HG02759 (cell line): ENCODE measurements around the gene SLC22A23.

Source experiments
- ATAC-seq: cut with Tn5 transposase; IDR thresholded peaks from one replicate; pipeline ENCODE4 v1.9.1; 2021; ENCODE audit warnings: mild to moderate bottlenecking, moderate library complexity; ENCODE audit not compliant: unreplicated experiment

Gene SLC22A23

DNA sequence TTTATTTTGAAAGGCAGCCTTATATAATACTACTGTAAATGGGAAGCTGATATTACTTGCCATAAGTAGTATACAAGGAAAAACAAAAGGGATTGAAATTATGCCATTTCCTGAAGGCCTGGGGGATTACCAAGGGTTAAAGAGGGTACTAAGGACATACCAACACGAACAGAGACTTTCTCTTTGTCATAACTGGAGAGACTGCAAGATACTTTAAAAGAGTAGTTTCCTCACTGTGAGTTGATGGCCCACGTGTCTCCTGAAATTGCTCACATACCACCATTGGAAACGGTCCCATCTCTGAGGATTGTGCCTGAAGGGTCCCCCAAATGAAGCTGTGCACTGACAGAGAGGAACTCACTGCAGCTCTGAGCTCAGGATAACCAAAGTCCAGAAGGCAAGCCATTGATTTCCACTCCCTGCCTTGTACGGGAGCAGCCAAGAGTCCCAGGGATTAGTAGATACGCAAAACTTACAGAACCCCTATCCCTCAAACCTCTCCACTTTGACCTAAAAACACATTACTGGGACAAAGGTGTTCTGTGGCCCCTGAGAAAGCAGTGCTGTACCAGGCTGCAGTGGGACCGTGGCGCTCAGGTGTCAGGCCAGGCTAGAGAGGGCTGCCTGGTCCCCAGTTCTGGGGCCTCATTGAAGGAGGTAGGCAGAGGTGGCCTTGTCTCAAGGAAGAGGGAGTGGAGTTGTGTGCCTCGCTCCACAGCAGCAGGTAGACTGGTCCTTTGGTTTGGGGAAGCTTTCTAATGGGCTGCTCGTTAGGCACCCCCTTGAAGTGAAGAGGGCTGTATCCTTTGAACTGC is 182.9 kb downstream of the SLC22A23 start:
- no peak for ATAC-seq

- ATAC-seq, result no peak
Measured at GRCh38 chr6:3272911-3273547, 183.8 kb downstream of the SLC22A23 start.

DNA sequence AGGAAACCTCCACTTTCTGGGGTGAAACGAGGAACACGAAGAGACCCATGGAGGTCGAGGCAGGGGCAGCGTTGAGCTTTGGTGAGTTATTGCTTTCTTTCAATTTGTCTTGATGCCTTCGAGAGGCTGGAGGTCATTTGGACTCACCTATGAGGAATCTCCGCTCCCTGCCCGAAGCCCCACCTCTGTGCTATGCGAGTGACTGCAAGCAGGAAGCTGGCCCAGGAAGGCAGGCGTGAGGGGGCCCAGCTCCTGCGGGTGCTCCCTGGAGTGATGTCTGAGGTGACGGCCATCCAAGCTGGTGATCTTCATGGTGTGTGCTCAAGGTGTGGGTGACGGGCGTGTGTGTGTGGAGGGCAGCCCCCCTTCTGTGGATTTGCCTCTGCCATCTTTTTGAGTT is 185.1 kb downstream of the SLC22A23 start:
- no peak for ATAC-seq

- no peak for ATAC-seq
Measured at GRCh38 chr6:3270258-3270657, 186.6 kb downstream of the SLC22A23 start.

DNA sequence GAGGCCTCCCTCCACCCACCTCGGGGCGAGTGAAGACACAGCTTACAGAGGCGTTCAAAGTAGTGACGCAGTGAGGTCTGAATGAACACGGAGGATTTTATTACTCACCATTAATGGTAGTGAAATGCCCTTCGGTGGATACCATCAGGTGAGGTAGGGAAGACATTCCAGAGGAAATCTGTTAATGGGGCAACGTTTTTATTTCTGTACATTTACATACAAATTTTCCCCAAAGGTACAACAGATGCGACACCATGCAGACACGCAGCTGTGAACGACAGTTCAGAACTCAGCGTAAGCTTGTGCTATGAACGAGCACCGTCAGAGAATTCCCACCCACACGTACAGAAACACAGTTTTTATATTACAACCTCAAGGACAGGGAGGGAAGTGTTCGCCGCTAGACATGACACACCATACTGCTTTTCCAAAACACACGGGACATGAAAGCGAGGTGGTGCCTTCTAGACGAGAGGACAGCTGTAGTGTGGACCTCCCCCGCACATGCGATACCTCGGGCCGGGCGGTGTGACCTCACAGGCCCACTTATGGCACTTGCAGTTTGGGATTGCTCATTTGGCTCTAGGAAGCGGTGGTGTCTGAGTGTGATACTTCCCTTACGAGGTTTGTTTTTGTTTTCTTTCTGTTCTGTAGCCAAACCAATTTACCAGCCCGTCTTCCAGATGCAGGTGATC is 187.4 kb downstream of the SLC22A23 start:
- ATAC-seq, result no peak

GRCh38 chr6:3268680-3269079 is 188.2 kb downstream of the SLC22A23 start:
- ATAC-seq, result no peak

DNA sequence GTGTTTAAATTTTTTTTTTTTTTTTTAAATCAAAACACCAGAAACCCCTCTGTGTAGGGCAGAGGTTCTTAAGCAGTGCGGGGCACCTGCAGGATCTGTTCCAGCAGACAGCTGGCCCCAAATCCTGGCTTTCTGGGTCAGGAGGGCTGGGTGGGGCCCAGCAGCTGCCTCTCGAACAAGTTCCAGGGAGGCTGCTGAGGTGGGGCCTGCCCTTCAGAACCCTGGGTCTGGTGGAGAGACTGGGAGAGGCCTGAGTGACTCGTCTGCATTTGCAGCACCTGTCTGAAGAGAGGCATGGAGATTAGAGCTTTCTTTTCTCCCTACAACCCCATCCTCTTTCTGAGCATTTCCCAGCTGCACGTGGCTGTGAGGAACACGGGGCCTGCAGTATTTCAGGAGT is 189.7 kb downstream of the SLC22A23 start:
- no peak for ATAC-seq

DNA sequence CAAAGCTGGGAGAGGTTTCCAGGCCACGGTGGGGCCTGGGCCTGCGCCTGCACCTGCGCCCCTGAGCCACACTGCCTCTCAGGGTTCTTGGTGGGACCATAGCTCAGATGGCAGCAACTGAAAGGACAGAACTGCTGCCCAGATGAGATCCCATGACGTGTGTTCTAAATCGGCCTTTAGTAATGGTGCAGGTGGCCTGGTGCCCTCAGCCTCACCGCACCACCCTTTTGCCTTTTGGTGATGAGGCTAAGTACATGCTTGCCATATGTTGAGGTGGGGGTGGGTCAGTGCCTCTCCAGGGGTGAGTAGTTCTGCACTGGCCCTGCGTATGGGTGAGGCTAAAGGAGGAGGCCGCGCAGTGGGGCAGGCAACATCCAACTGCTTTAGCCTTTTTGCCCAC is 190.7 kb downstream of the SLC22A23 start:
- ATAC-seq, result no peak

DNA sequence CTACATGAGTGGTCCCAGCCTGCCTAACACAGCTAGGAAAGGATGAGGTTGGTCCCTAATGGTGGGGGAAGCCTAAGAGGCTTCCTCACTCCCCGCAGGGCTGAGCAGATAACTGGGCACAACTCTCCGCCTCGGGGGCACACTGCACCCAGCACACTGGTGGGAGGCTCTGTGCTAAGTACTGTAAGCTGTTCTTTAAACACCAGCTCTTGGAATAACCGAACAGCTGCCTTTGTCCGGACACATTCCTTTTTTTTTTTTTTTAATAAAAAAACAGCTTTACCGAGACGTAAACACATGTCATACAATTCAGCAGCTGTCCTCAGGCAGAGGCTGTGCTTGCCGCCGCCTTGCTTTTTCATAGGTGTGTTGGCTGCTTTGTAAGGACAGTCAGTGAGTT is 191.2 kb downstream of the SLC22A23 start:
- ATAC-seq, result no peak

DNA sequence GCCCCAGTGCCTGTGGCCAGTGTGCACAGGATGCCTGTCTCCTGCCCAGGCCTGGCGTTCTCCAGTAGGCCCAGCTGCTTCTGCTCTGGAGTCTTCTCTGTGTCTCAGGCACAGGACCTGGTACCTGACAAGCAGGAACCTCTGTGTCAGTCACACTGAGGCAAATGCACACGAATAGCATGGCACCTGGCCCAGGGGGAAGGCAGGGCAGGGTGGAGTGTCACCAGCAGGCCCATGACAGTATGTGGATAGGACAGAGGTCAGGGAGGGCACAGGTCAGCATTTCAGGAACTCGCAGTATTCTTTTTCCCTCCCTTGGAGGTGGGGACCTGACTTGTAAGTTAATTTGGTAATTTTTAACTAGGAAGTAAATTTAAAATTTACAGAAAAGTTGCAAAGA is 192.5 kb downstream of the SLC22A23 start:
- no peak for ATAC-seq

GRCh38 chr6:3263096-3263495 is 193.8 kb downstream of the SLC22A23 start:
- no peak for ATAC-seq

DNA sequence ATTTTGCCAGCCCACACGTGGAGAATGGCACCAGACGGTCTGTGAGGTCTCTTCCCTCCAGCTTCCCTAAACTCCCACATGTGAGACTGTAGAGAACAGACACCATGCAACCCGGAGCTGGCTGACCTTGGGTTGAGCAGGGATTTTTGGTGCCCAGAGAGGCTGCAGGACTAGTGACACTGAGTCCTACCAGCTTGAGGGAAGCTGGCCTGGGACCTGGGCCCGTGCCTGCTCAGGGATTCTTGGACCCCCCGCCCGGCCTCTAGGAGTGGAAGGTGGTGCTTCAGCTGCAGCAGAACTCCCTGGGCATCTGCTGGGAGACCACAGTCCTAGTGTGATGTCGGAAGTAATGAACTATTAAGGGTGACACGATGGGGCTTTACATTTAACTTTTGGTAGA is 194.9 kb downstream of the SLC22A23 start:
- ATAC-seq, result no peak

- ATAC-seq, result no peak
Measured at GRCh38 chr6:3261518-3261820, 195.4 kb downstream of the SLC22A23 start.

GRCh38 chr6:3260772-3261517 is 195.9 kb downstream of the SLC22A23 start:
- no peak for ATAC-seq

DNA sequence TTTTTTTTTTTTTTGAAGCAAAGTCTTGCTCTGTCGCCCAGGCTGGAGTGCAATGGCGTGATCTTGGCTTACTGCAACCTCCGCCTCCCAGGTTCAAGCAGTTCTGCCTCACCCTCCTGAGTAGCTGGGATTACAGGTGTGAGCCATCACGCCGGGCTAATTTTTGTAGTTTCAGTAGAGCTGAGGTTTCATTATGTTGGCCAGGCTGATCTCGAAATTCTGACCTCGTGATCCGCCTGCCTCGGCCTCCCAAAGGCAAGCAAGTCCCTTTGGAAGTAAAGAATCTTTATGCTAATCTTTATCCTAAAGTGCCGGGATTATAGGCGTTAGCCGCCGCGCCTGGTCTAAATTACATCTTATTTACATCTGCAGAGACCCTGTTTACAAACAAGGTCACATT is 196.6 kb downstream of the SLC22A23 start:
- no peak for ATAC-seq

- peak; percentile 31 for ATAC-seq
Measured at GRCh38 chr6:3259491-3259958, 197.3 kb downstream of the SLC22A23 start.

- peak; percentile 83 for ATAC-seq
Measured at GRCh38 chr6:3258720-3259490, 197.9 kb downstream of the SLC22A23 start, which contains the start of gene PSMG4. PSMG4 (plus strand) TSS chr6:3258947; CDS start chr6:3259023, 76 bp downstream.

GRCh38 chr6:3258201-3258600 is 198.6 kb downstream of the SLC22A23 start:
- ATAC-seq, result no peak

DNA sequence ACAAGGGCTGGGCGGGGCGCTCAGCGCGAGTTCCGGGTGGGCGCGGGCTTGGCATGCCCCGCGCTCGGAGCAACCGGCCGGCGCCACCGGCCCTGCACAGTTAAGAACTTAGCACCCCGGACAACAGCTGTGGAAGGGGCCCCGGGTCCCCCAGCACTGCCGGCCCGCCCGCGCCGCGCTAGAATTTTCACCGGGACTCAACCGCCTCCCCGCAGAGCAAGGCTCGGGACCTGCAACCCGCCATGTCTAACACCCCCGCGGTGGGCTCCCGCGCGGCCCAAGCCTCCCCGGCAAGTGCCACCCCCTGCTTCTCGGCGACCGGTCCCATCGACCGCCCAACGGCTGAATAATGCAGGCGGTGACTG is 203.3 kb downstream of the SLC22A23 start:
- ATAC-seq, result no peak

- ATAC-seq, result no peak
Measured at GRCh38 chr6:3252861-3253596, 203.8 kb downstream of the SLC22A23 start.
